SK-N-SH treated with all-trans-retinoic acid at 6 μM for 48 hours (cell line): ENCODE data around the gene SEMA4D.
A peak's percentile ranks its signal among the peaks of the same experiment; 100 is the strongest.

ENCODE experiments used
- ATAC-seq: fragments of 200-7000 bp; cut with Tn5 transposase; 3 replicates; pipeline ENCODE4 v1.9.1; 2020; ENCODE audit warnings: mild to moderate bottlenecking, moderate library complexity
- ARNTL ChIP-seq: fragments of 450-650 bp; formaldehyde crosslinking; IDR thresholded peaks from 2 replicates; pipeline ENCODE4 v1.5.0; 2020; ENCODE audit warnings: low read depth, mild to moderate bottlenecking, moderate library complexity, borderline replicate concordance
- BACH2 ChIP-seq: fragments of 250-450 bp; sonication (Bioruptor Pico); IDR thresholded peaks from 2 replicates; pipeline ENCODE4 v1.9.0; 2021; ENCODE audit warnings: mild to moderate bottlenecking, borderline replicate concordance
- CREB5 ChIP-seq: fragments of 250-450 bp; sonication (Bioruptor Pico); IDR thresholded peaks from 2 replicates; pipeline ENCODE4 v1.5.1; 2020; ENCODE audit warnings: low read depth, mild to moderate bottlenecking, moderate library complexity
- CSDC2 ChIP-seq: fragments of 250-450 bp; sonication (Bioruptor Pico); IDR thresholded peaks from 2 replicates; pipeline ENCODE4 v1.5.0; 2020; ENCODE audit warnings: mild to moderate bottlenecking, moderate library complexity
- CSRNP3 ChIP-seq: fragments of 250-450 bp; sonication (Bioruptor Pico); IDR thresholded peaks from 2 replicates; pipeline ENCODE4 v1.5.1; 2021; ENCODE audit warnings: mild to moderate bottlenecking, moderate library complexity
- ESRRG ChIP-seq: fragments of 250-450 bp; sonication (Bioruptor Pico); IDR thresholded peaks from 2 replicates; pipeline ENCODE4 v1.6.1; 2021; ENCODE audit warnings: mild to moderate bottlenecking
- GLIS3 ChIP-seq: fragments of 250-450 bp; sonication (Bioruptor Pico); IDR thresholded peaks from 2 replicates; pipeline ENCODE4 v1.5.0; 2020; ENCODE audit warnings: mild to moderate bottlenecking, moderate library complexity
- ISL1 ChIP-seq: fragments of 250-450 bp; sonication (Bioruptor Pico); IDR thresholded peaks from 2 replicates; pipeline ENCODE4 v2.1.2; 2022; ENCODE audit warnings: mild to moderate bottlenecking, moderate library complexity
- OSR1 ChIP-seq: fragments of 250-450 bp; sonication (Bioruptor Pico); IDR thresholded peaks from 2 replicates; pipeline ENCODE4 v1.8.0; 2022; ENCODE audit warnings: moderate library complexity, mild to moderate bottlenecking, inconsistent platforms
- PATZ1 ChIP-seq: fragments of 250-450 bp; sonication (Bioruptor Pico); IDR thresholded peaks from 2 replicates; pipeline ENCODE4 v1.8.0; 2020; ENCODE audit warnings: mild to moderate bottlenecking, moderate library complexity, borderline replicate concordance
- POU6F1 ChIP-seq: fragments of 250-450 bp; sonication (Bioruptor Pico); IDR thresholded peaks from 2 replicates; pipeline ENCODE4 v1.8.0; 2021; ENCODE audit warnings: low read depth, mild to moderate bottlenecking, moderate library complexity, borderline replicate concordance
- PPARA ChIP-seq: fragments of 250-450 bp; sonication (Bioruptor Pico); IDR thresholded peaks from 2 replicates; pipeline ENCODE4 v1.5.0; 2020; ENCODE audit warnings: mild to moderate bottlenecking, borderline replicate concordance
- RARB ChIP-seq: fragments of 250-450 bp; sonication (Bioruptor Pico); IDR thresholded peaks from 2 replicates; pipeline ENCODE4 v1.8.0; 2021; ENCODE audit warnings: mild to moderate bottlenecking, moderate library complexity
- TCF4 ChIP-seq: fragments of 250-450 bp; sonication (Bioruptor Pico); IDR thresholded peaks from 2 replicates; pipeline ENCODE4 v1.8.0; 2021; ENCODE audit warnings: mild to moderate bottlenecking, moderate library complexity, borderline replicate concordance
- TOX ChIP-seq: fragments of 250-450 bp; sonication (Bioruptor Pico); IDR thresholded peaks from 2 replicates; pipeline ENCODE4 v1.8.0; 2021; ENCODE audit warnings: mild to moderate bottlenecking, moderate library complexity, borderline replicate concordance
- ZC3H10 ChIP-seq: fragments of 250-450 bp; sonication (Bioruptor Pico); IDR thresholded peaks from 2 replicates; pipeline ENCODE4 v1.5.1; 2021; ENCODE audit warnings: mild to moderate bottlenecking, moderate library complexity
- ZFP3 ChIP-seq: fragments of 250-450 bp; sonication (Bioruptor Pico); IDR thresholded peaks from 2 replicates; pipeline ENCODE4 v1.5.0; 2020; ENCODE audit warnings: mild to moderate bottlenecking, moderate library complexity
- ZFP30 ChIP-seq: fragments of 450-650 bp; formaldehyde crosslinking; IDR thresholded peaks from 2 replicates; pipeline ENCODE4 v1.5.0; 2022; ENCODE audit warnings: mild to moderate bottlenecking, moderate library complexity
- ZNF565 ChIP-seq: fragments of 450-650 bp; formaldehyde crosslinking; conservative IDR thresholded peaks from 2 replicates; pipeline ENCODE4 v1.5.0; 2020; ENCODE audit warnings: low read depth, mild to moderate bottlenecking, moderate library complexity
- ZNF70 ChIP-seq: fragments of 450-650 bp; formaldehyde crosslinking; IDR thresholded peaks from 2 replicates; pipeline ENCODE4 v1.5.0; 2020; ENCODE audit warnings: mild to moderate bottlenecking, moderate library complexity
- ZNF8 ChIP-seq: fragments of 450-650 bp; formaldehyde crosslinking; IDR thresholded peaks from 2 replicates; pipeline ENCODE4 v1.5.0; 2020; ENCODE audit warnings: mild to moderate bottlenecking, moderate library complexity

Gene SEMA4D

GRCh38 chr9:89522959-89523285 is 25.0 kb upstream of the SEMA4D start:
- TF ChIP-seq ZNF8 (CRISPR knock-in tag) (no peak), OSR1 (CRISPR knock-in tag) (no peak), CSRNP3 (no peak), ZFP3 (CRISPR knock-in tag) (no peak), ISL1 (no peak), CSDC2 (CRISPR knock-in tag) (no peak), RARB (CRISPR knock-in tag) (no peak), GLIS3 (CRISPR knock-in tag) (no peak), ARNTL (CRISPR knock-in tag) (no peak), ZC3H10 (no peak), ZFP30 (CRISPR knock-in tag) (no peak), TOX (CRISPR knock-in tag) (no peak), ZNF70 (no peak)
- TF ChIP-seq, all 23 proteins: peak for 0
- ATAC-seq, result no peak

GRCh38 chr9:89522261-89522958 is 24.5 kb upstream of the SEMA4D start:
- TF ChIP-seq CSRNP3, result no peak
- TF ChIP-seq ESRRG, result no peak
- no peak for TF ChIP-seq BACH2 (CRISPR knock-in tag)
- no peak for TF ChIP-seq ZNF565 (CRISPR knock-in tag)
- no peak for TF ChIP-seq GLIS3 (CRISPR knock-in tag)
- no peak for TF ChIP-seq PATZ1 (CRISPR knock-in tag)
- TF ChIP-seq TCF4 (CRISPR knock-in tag), result no peak
- TF ChIP-seq ISL1, result no peak
- TF ChIP-seq ZC3H10, result no peak
- ATAC-seq, result no peak

- TF ChIP-seq ZFP3 (CRISPR knock-in tag), result no peak
- TF ChIP-seq RARB (CRISPR knock-in tag), result no peak
- no peak for TF ChIP-seq ZNF8 (CRISPR knock-in tag)
- TF ChIP-seq OSR1 (CRISPR knock-in tag), result no peak
- TF ChIP-seq, all 23 proteins: peak for 0
- ATAC-seq, result peak; percentile 44
Observed at GRCh38 chr9:89519366-89519805, 21.5 kb upstream of the SEMA4D start.

- ATAC-seq, result no peak
- TF ChIP-seq ZNF70, result no peak
- no peak for TF ChIP-seq CSDC2 (CRISPR knock-in tag)
- no peak for TF ChIP-seq OSR1 (CRISPR knock-in tag)
- no peak for TF ChIP-seq ZNF8 (CRISPR knock-in tag)
- TF ChIP-seq PPARA (CRISPR knock-in tag), result no peak
- TF ChIP-seq ARNTL (CRISPR knock-in tag), result no peak
- no peak for TF ChIP-seq CREB5
- no peak for TF ChIP-seq POU6F1 (CRISPR knock-in tag)
- TF ChIP-seq ZC3H10, result no peak
- no peak for TF ChIP-seq TCF4 (CRISPR knock-in tag)
- TF ChIP-seq, all 23 proteins: peak for 0
Observed at GRCh38 chr9:89518466-89519365, 20.8 kb upstream of the SEMA4D start.
